ENCODE data around the gene SUPT5H. TPM values are rescaled to one million over a fixed set of nuclear protein-coding genes. Genes with fewer than 3 reads are reported as not detected.

The SUPT5H gene
- total RNA-seq, 1 experiment from 2014 or later = 59.9 TPM

- POLR2A ChIA-PET (ENCODE audit: unreplicated experiment) = interaction anchor here (0.6 kb wide), 1 partner anchor 100 kb away, joined by 3 read pairs; the partner anchor contains the start of gene ZFP36
Measured at GRCh38 chr19:39506944-39507714, 61.7 kb downstream of the SUPT5H start.

GRCh38 chr19:39507715-39508364 is 62.5 kb downstream of the SUPT5H start:
- Histone ChIP-seq H4K20me1 (ENCODE audit: low read length) (no peaks in the 10 kb centered on the region), H3K9ac (ENCODE audit: low read length) (peak overlapping the region; percentile 67), H3K27me3 (ENCODE audit: low read length) (no peaks in the 10 kb centered on the region), H3K4me2 (ENCODE audit: low read length) (peak overlapping the region; percentile 90), H3K9me3 (ENCODE audit: low read length) (no peaks in the 10 kb centered on the region), H3F3A (ENCODE audit: low read length, unreplicated experiment) (no peaks in the 10 kb centered on the region), H3K27ac (ENCODE audit: low read length) (no peak overlapping the region), H3K4me1 (ENCODE audit: insufficient read depth, low read length) (peaks cover 9% of the 10 kb centered on the region; the same call in 1 of the 2 replicates), H3K9me2 (replicated peaks; ENCODE audit: low read length) (no peaks in the 10 kb centered on the region), H2AFZ (ENCODE audit: low read length) (peak overlapping the region; percentile 92), H3K36me3 (ENCODE audit: low read depth, low read length) (no peaks in the 10 kb centered on the region), H3K4me3 (ENCODE audit: low read length) (peak overlapping the region; percentile 80), H3K79me2 (ENCODE audit: low read length) (0 out of 2 replicates have a peak, but pooled peaks cover 6% of the 10 kb centered on the region)
- DNase-seq = no peak
- no peak for TF ChIP-seq EZH2phosphoT487 (IDR thresholded peaks at IDR 0.05; ENCODE audit: borderline replicate concordance, low read length)
- no peak for TF ChIP-seq CTCF (conservative IDR thresholded peaks at IDR 0.05; ENCODE audit: low read depth, low read length)
- TF ChIP-seq EZH2 (IDR thresholded peaks at IDR 0.05; ENCODE audit: low read length, unreplicated experiment) = no peak
- intact Hi-C loops (cut with micrococcal nuclease) = no loop called here
- BruUV-seq (replicated peaks) = TSS peak; percentile 75
- no peak for ATAC-seq
- CTCF ChIA-PET = no interaction called here
- POLR2A ChIA-PET (ENCODE audit: unreplicated experiment) = no interaction called here

More at GRCh38 chr19:39506944-39507714, 61.7 kb downstream of the SUPT5H start:
- intact Hi-C loops (cut with micrococcal nuclease) = no loop called here
- H4K20me1 ChIP-seq (ENCODE audit: low read length) = no peaks in the 10 kb centered on the region
- ATAC-seq (peak; percentile 88), DNase-seq (peak; percentile 67)
- BruUV-seq (replicated peaks) = no TSS peak
- no peaks in the 10 kb centered on the region for H3K27me3 ChIP-seq (ENCODE audit: low read length)
- H2AFZ ChIP-seq (ENCODE audit: low read length) = peak overlapping the region; percentile 92
- TF ChIP-seq EZH2phosphoT487 (IDR thresholded peaks at IDR 0.05; ENCODE audit: borderline replicate concordance, low read length) = no peak
- no peak for TF ChIP-seq EZH2 (IDR thresholded peaks at IDR 0.05; ENCODE audit: low read length, unreplicated experiment)
- TF ChIP-seq CTCF (conservative IDR thresholded peaks at IDR 0.05; ENCODE audit: low read depth, low read length) = no peak
- H3F3A ChIP-seq (ENCODE audit: low read length, unreplicated experiment) = no peaks in the 10 kb centered on the region
- 0 out of 2 replicates have a peak, but pooled peaks cover 6% of the 10 kb centered on the region for H3K79me2 ChIP-seq (ENCODE audit: low read length)
- CTCF ChIA-PET = interaction anchor here (0.8 kb wide), 1 partner anchor 30 kb away, joined by 3 read pairs; no protein-coding TSS in a partner anchor
- H3K4me2 ChIP-seq (ENCODE audit: low read length) = peak overlapping the region; percentile 90
- no peaks in the 10 kb centered on the region for H3K9me2 ChIP-seq (replicated peaks; ENCODE audit: low read length)
- no peaks in the 10 kb centered on the region for H3K36me3 ChIP-seq (ENCODE audit: low read depth, low read length)
- H3K27ac ChIP-seq (ENCODE audit: low read length) = no peak overlapping the region
- H3K9ac ChIP-seq (ENCODE audit: low read length) = peak overlapping the region; percentile 67
- peaks cover 9% of the 10 kb centered on the region; the same call in 1 of the 2 replicates for H3K4me1 ChIP-seq (ENCODE audit: insufficient read depth, low read length)
- H3K4me3 ChIP-seq (ENCODE audit: low read length) = peak overlapping the region; percentile 80
- no peaks in the 10 kb centered on the region for H3K9me3 ChIP-seq (ENCODE audit: low read length)
